HG03378 (cell line): ENCODE data around the gene RAG2.

Source experiments
- ATAC-seq: cut with Tn5 transposase; IDR thresholded peaks from one replicate; pipeline ENCODE4 v1.9.1; 2021; ENCODE audit warnings: mild to moderate bottlenecking, moderate library complexity; ENCODE audit not compliant: unreplicated experiment

RAG2 gene

DNA sequence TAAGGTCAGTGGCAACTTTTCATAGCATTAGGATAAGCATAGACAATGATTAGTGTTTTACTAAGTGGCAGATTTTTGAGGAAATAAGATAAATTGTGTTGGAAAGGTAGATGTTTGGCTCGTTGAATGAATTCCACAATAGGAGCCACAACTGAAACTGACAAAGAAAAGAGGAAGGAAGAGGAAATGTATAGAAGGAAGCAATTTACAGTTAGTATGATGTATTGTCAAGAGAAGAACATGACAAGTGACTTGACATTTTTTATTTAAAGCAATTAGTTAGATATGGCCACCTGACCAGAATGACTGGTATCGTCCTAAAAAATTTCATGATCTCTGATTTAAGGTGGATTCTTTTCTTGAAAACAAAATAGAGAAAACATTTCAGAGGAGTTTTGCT, 3.1 kb upstream of the RAG2 start:
- ATAC-seq, result no peak

- no peak for ATAC-seq
Observed at GRCh38 chr11:36600180-36600579, 2.1 kb upstream of the RAG2 start.

- no peak for ATAC-seq
Observed at GRCh38 chr11:36596880-36597279, 1.2 kb downstream of the RAG2 start.

DNA sequence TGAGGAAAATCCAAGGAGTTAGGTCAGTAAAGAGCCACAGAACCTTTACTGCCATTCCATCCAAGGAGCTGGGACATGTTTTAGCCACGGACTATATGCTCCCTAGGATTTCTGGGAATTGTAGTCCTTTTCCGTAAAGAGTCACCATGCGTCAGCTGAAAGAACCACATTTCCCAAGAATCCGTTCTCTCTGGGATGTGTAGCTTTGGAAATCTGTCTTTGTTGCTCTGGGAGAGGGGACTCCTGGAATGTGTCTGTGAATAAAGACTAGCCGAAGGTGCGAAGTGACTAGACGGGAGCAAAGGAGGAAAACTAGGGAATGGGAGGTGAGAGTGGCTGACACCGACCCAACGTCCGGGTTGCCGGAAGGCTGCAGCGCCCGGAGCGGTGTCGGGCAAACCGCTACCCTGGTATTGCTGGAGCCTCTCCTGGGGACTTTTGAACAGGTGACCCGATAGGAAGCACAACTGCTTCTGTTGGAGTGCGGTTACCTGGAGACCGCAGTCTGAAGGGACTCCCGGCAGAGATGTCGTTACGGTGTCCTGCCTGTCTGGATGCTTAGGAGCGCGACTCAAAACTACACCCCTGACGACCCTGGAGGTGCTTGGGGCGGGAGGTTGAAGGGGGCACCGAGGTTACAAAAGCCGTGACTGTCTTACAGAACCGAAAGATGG, 3.6 kb downstream of the RAG2 start, which contains the start of gene IFTAP:
TSS of gene IFTAP (plus strand) at position 187 of the 674 bp plus-strand sequence. CDS start 15,602 bp downstream, outside the sequence.
- ATAC-seq, result peak; percentile 79

DNA sequence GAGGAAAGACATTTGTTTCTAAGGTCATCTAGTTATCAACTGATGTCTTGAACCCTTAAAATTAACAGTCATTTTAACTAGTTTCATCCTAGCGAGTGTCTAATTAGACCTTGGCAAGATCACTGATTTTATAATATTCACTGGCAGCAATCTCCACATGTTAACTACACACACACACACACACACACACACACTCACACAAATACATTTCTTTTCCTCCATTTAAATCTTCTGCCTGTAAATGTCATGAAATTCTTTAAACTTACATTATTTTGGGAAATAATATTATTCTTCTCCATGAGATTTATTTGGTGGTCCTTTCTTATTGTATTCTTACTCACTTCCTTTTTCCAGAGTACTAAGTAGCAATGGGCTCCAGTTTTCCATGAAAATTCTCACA, 6.6 kb downstream of the RAG2 start:
- no peak for ATAC-seq

- no peak for ATAC-seq
Observed at GRCh38 chr11:36590513-36590912, 7.5 kb downstream of the RAG2 start.

- ATAC-seq, result no peak
Observed at GRCh38 chr11:36588099-36588498, 9.9 kb downstream of the RAG2 start.

- ATAC-seq, result peak; percentile 72
Observed at GRCh38 chr11:36586543-36586942, 11.5 kb downstream of the RAG2 start.

DNA sequence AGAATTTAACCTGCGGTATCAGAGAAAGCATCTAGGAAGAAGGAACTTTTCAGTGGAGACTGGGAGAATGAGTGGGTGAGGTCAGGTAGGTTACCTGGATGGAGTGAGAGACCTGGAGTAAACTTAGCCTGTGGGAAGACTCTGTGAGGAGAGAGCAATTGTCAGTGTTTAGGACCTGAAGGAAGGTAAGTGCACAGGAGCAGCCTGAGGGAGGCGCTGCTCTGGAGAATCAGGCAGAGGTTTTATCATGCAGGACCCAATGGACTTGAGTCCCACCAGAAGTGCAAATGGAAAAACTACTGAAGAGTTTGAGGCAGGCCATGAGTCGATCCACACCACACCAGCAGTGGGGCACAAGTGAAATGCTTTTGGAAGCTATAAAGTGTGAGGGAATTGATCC, 14.4 kb downstream of the RAG2 start:
- ATAC-seq, result no peak

GRCh38 chr11:36581536-36581935, 16.5 kb downstream of the RAG2 start:
- no peak for ATAC-seq

GRCh38 chr11:36578458-36578857, 19.6 kb downstream of the RAG2 start:
- ATAC-seq, result no peak

- no peak for ATAC-seq
Observed at GRCh38 chr11:36577859-36578258, 20.2 kb downstream of the RAG2 start.

GRCh38 chr11:36577373-36577772, 20.7 kb downstream of the RAG2 start:
- ATAC-seq, result no peak

DNA sequence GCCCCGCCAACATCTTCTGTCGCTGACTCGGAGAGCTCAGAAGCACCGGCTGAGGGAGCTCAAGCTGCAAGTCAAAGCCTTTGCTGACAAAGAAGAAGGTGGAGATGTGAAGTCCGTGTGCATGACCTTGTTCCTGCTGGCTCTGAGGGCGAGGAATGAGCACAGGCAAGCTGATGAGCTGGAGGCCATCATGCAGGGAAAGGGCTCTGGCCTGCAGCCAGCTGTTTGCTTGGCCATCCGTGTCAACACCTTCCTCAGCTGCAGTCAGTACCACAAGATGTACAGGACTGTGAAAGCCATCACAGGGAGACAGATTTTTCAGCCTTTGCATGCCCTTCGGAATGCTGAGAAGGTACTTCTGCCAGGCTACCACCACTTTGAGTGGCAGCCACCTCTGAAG, 23.6 kb downstream of the RAG2 start:
- ATAC-seq, result no peak

GRCh38 chr11:36569095-36569494, 28.9 kb downstream of the RAG2 start:
- no peak for ATAC-seq

DNA sequence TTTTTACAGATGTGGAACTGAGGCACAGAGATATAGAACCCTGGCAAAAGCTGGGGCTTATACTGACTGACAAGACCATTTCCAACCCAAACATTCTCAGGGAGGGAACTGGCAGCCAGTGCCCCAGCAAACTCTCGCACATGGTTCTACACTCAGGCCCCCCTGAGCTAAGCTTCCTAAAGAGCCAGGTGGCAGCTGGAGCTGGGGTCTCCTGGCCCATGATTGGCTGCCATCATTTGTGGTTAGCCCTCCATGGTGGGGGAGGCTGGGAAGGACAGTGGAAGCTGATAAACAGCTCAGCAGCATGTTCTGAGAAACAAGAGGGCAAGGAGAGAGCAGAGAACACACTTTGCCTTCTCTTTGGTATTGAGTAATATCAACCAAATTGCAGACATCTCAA, 30.3 kb downstream of the RAG2 start, which contains the start of gene RAG1:
TSS of gene RAG1 (plus strand) at position 314 of the 400 bp plus-strand sequence. CDS start 5,298 bp downstream, outside the sequence.
- ATAC-seq, result no peak

- ATAC-seq, result no peak
Observed at GRCh38 chr11:36566407-36567053, 31.5 kb downstream of the RAG2 start.

- no peak for ATAC-seq
Observed at GRCh38 chr11:36565031-36565610, 32.9 kb downstream of the RAG2 start.

- ATAC-seq, result peak; percentile 69
Observed at GRCh38 chr11:36564376-36565030, 33.5 kb downstream of the RAG2 start.

- ATAC-seq, result peak; percentile 97
Observed at GRCh38 chr11:36558571-36559413, 39.2 kb downstream of the RAG2 start.

GRCh38 chr11:36557991-36558390, 40.0 kb downstream of the RAG2 start:
- no peak for ATAC-seq
